Activated T-cell treated with anti-CD3 and anti-CD28 coated beads, Interleukin-2, amount 50 U/mL, for 48 hours (primary cell): Measurements from ENCODE around the gene AKR1B1.

Source experiments
- DNase-seq, 2 experiments: peaks; one replicate each; pipeline ENCODE4 v3.0.0-alpha.2; 2020

The AKR1B1 gene

DNA sequence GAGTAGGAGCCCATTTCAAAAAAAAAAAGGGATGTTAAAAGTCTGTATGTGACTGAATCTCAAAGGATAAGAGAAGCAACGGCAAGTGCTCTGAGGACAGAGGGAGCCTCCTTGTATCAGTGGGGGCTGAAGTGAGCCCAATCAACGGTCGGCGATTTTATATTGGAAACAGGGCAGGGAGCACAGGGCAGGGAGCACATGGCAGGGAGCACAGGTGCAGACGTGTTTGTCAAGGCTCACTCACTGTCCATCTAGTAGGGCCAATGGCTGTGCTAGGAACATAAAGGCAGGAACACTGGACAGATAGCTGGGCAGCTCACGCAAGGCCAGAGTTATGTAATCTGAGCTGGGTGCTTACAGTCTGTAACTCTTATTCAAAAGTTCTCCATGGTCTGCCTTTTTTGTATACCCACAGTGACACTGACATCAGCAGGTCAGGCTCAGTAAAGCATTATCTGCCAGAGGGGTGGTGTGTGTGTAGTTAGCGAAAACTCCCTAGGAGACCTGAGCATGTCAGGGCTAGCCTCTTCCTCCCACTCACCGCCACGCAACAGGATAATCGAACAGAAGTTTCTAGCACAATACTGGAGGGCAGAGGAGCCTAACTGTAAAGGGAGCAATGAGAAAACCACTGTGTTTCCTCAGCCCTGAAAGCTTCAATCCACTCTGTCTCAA lies 15.4 kb downstream of the AKR1B1 start:
- no peak for DNase-seq

DNA sequence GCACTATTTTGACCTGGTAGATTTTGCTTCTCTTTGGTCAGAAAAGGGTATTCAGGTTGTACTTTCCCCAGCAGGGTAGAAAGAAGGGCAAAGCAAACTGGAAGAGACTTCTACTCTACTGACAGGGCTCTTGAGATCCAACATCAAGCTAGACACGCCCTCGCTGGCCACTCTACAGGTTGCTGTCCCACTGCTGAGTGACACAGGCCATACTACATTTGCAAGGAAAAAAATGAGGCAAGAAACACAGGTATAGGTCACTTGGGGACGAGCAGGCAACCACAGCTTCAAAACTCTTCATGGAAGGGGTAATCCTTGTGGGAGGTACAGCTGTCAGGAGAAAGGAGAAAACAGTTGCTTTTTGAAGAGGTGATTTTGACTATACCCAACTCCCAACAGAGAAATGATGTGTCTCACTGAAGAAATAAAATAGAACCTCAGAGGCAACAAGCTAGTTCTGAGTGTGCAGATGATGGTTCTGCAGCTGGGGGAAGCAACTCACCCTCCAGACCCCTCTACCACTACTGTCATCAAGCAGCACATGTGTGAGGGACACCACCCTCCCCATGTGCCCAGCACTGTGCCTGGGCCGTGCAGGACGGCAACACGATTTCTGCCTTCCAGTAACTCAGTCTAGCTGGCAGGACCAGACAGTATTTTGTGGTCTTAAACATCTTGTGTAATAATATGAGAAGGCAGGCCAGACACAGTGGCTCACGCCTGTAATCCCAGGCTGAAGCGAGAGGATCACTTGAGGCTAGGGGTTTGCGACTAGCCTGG lies 16.3 kb downstream of the AKR1B1 start:
- DNase-seq = no peak

DNA sequence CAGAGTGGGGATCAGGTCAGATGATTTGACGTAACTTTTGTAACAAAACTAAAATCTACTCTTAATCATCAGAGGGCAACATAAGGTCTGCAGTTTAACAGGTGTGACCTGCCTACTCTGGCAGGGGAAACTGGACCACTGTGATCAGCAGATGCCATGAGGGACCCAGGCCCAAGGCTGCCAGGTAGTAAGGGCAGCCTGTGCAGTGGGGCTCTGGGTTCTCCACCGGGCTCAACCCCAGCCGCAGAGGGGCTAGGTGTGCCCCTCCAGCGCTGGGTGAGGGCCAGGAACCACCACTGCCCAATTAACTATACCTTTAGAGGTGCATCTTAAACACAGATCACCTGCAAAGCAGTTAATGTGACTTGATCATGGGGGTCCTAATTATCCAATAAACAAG lies 17.6 kb downstream of the AKR1B1 start:
- DNase-seq = no peak

DNA sequence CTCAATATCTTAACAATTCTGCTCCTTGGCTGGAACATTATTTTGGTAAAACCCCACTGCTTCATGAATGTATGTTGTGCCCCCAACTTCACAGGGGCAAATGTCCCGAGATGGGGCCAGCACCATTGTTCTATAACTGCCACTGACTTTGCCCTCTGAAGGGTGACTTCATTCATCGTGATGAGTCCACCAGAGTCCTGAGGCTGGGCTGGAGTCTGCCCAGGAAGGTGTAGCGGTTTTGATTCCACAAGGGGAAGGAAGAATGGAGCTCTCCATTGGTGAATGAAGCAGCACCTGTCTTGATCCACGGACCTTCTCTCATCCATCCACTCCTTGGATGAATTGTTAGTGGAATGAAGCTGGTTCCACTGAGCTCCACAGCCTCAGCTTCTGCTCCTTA lies 18.4 kb downstream of the AKR1B1 start:
- no peak for DNase-seq

DNA sequence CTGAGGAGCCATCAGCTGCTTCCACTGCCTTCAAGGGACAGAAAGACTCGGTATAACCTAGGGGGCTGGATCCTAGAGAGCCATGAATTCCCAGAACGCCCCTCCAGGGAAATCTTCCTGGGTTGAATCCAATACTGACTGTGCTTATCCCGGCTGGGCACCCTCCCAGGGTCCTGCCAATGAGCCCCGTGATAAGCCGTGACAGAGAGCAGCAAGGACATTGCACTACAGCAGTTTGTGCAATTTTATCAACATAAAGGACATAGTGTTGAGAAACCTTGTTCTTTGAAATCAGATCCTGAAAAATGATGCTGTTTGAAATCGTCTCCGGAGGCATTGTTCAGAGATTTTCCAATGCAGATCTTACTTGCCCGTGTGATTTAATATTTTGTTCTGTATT lies 18.8 kb downstream of the AKR1B1 start:
- no peak for DNase-seq

DNA sequence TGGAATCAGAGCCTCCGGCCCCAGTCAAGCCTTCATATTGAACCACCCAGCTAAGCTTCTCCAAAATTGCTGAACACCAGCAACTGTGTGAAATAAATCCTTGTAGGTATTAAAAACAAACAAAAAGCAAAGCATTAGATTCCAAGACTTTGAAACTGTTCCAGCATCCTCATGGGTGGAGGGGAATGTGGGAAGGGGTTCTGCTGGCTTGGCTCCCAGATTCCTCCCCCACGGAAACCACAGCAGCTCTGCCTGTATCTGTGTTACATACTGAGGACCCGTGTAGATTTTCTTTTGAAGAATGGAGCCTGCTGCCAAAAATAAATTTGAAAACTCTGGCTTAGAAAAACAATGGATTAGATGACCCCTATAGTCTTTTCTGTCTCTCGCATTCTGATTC lies 20.0 kb downstream of the AKR1B1 start:
- DNase-seq = no peak

DNA sequence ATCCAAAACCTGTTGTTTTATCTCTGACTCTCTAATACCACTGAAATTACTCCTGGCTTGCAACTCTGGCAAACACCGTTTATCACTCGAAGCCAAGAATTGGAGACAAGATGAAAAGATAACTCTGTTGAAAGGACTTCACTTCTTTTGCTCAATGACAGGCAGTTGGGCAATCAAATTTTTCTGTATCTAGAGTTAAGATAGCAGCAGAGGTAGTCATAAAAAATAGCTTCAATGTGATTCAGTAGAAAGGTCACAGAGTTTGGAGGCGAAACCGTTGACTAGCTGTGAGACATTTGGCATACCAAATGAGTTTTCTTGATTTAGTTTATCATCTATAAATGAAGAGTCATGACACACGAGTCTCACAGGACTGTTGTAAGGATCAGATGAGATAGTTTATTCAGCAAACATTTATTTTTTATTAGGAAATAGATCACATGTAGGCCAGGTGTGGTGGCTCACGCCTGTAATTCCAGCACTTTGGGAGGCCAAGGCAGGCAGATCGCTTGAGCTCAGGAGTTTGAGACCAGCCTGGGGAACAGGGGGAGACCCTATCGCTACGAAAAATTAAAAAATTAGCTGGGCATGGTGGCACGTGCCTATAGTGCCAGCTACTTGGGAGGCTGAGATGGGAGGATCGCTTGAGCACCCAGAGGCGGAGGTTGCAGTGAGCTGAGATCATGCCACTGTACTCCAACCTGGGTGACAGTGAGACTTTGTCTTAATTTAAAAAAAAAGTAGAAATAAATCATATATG lies 23.6 kb downstream of the AKR1B1 start:
- DNase-seq = no peak

DNA sequence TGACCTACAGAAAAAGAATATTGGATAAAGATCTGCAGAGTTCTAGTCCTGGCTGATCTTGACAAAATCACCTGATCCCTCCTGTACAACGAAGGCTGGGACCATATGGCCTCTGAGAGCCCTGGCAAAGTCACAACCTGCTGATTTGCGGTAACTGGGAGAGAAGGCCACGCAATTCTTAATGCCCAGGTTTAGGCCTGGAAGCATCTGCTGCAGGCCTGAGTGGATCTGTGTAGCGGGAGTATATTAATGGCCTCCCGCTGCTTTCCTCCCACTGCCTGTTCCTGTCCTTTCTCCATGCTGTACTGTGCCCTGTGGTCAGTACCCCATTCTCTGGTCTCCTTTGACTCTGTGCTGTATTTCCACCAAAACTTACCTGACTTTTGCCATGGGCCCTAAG lies 24.2 kb downstream of the AKR1B1 start:
- DNase-seq = no peak

DNA sequence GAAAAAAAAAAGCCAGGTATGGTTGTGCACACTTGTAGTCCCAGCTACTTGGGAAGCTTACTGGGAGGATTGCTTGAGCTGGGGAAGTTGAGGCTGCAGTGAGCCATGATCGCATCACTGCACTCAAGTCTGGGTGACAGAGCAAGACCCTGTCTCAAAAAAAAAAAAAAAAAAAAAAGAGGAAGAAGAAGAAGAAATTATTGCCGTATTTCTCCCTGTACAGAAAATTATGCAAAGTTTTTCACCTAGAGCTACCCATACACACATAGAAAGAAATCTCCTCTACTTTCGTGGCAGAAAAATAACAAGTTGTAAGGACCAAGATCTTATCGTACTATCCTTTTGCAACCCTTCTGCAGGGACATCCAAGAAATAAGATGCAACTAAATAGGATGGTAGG lies 25.5 kb downstream of the AKR1B1 start:
- no peak for DNase-seq

DNA sequence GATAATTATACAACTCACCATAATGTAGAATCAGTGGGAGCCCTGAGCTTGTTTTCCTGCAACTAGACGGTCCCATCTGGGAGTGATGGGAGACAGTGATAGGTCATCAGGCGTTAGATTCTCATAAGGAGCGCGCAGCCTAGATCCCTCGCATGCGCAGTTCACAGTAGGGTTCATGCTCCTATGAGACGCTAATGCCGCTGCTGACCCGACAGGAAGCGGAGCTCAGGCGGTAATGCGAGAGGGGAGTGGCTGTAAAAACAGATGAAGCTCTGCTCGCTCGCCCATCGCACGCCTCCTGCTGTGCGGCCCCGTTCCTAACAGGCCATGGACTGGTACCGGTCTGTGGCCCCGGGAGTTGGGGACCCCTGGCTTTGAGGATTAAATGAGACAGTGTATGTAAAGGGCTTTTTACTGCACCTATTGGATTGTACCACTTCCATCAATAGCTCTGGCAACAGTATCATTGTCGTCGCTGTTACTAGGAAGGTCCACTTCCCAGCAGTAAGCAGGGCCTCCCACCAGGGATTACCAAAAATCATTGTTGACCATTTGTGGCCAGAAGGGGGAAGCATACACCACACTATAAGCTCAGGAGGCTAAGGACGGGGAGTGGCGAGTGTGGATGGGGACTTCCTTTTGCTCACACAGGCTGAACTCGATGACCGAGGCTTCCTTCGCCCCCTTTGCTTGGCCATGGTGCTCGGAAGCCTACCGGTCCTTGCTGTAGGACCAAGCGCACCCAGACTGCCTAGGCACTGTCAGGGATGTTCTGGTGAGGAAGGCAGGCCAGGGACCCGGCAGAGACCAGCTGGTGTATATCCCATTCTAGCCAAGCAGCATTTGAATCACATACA lies 26.4 kb downstream of the AKR1B1 start:
- DNase-seq = peak; percentile 77 to 82

DNA sequence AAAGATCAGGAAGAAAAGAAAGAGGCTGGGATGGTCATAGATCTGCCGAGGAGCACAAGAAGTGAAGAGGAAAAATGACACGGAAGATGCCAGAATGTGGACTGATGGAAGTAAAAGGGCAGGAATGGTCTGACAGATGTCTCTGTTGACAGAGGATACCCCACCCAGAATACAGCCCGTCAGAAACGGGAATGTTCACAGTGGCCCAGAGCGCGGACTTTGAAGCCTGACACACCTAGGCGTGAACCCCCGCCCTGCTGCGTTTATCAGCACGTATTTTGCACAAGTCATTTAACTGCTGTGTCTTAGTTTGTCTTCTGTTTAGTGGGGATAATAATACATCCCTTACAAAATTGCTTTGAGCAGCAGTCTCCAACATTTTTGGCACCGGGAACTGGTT lies 27.1 kb downstream of the AKR1B1 start:
- no peak for DNase-seq

DNA sequence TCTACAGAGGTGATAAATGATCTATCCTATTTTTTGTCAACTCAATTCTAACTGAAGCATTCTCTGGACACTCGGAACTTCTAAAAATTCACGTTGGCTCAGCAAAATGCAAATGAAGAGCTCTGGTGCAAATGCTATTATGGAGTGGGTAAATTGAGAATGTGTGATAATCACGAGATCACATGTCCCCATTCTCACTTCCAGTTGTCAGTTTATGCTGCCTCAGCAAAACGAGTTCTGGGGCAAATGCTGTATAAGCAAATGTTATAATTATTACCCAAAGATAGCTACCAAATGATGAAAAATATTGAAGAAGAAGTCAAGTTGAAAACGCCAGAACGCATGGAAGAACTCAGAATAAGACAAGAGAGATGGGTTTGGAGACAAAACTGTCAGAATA lies 29.4 kb downstream of the AKR1B1 start:
- DNase-seq = no peak

DNA sequence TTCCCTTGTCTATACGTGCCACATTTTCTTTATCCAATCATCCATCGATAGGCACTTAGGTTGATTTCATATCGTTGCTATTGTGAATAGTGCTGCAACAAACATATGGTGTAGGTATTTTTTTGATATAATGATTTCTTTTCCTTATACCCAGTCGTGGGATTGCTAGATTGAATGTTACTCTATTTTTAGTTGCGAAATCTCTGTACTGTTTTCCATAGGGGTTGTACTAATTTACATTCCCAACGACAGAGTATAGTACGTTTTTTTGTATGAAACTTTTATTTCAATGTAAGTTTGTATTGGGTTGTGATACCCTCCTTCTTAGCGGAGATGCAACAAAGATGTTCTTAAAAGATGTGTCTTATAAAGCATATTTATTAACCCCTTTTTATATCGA lies 30.0 kb downstream of the AKR1B1 start:
- no peak for DNase-seq

DNA sequence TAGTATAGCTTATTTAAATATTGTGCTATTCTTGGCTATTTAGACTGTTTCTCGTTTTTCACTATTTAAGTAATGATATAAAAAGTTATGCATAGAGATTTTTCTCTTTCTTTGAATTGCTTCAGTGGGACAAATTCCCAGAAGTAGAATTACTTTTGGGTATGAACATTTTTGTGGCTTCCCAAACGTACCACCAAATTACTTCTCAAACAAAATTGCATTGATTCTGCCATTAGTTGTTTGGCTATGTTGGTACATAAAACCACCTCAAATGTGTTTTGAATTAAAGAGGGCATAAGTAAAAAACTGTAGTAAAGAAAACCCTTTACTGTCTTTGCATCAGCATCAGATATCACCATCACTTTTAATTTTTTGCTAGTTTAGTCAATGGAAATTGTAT lies 31.0 kb downstream of the AKR1B1 start:
- no peak for DNase-seq

DNA sequence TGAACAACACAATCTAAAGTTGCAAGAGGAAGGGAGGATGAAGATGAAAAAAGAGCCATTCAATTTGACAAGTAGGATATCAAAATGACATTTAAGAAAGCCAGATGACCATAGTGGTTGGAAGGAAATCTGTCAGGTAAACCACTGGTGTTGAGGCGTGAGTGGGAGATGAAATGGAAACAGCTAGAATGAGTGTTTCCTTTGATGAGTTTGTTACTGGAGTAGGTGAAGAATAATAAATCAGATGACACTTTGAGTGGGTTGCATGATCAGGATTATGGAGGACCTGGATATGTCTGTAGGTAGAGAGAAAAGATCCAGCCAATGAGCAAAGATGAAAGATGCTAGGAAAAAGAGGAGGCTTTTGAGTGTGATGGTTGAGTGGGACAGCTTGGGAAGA lies 33.1 kb downstream of the AKR1B1 start:
- DNase-seq = no peak

DNA sequence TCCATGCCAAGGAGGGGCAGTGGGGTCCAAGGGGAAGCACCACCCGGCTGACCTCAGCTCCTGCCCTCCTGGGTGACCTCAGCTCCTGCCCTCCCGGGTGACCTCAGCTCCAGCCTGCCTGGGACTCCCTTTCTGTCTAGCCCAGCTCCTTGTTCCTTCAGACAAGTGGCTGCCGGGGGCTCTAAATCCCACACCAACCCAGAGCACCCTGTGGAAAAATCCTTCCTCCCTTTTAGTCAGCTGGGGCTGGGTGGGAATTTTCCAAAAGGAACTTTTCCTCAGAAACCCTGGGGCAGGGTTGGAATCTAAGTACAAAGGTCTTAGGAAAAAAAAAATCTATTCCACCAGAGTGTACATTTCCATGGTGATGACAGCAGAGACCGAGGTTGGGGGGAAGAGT lies 36.3 kb downstream of the AKR1B1 start:
- no peak for DNase-seq

DNA sequence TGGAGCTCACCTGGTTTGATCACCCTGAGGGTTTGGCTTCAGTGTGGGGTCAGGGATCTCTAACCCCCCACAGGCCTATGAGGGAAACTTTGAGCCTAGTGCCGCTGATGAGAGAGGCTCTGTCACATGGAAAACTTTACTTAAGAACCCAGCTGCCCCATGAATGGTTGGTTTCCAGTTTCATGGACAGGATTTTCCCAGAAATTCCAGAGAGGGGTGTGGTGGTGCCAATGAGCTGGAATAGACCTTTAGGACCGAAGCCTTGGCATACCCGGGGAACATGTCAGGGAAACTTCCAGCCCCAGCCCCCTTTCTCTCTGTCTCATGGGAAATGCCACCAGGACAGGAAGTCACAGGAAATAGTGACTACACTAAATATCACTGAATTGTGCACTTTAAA lies 36.9 kb downstream of the AKR1B1 start:
- no peak for DNase-seq

DNA sequence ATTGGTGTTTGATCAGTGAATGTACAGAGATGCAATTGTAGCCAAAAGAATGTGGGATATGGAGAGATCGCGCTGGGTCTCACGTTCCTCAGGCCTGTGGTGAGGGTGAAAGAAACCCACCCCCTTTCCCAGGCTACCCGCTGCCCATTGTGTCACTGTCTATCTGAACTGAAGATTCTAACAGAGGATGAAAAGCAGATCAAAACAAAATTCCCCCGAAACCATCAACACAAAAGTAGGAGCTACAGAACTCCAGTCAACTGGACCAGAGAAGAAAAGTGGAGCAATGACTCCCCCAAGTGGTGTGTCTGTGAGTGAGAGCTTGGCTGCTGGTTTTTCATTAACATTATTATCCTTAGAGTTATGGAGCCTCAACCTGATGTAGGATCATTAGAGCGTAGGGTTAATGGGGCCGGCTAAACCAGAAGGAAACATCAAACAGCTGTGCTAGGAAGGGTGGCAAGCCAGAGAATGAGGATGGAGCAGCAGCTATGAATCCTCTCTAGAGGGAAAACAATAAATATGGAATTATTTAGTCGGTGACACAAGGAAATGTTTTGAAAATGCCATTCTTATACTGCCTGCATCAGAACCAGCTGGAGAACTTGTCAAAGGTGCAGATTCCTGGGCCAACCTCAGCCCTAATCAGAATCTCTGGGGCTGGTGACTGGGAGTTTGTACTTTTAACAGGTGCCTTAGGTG lies 38.3 kb downstream of the AKR1B1 start:
- DNase-seq = no peak

DNA sequence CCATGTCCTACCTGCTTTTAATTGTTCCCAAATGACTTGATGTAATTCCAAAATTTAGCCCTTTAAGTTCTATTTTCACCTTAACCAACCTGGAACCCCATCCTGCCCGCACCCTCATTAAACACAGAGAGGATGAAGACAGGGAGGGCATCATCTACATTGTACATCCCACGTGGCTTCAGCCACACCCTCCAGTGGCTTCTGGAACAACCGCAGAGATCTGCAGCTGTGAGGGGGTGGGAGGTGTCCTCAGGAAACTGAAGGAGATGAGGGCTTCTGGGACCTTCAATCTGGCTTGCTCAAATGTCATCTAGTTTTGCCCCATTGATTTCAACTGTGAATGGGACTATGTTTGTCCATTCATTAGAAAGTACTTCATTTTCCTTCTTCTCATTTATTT lies 39.0 kb downstream of the AKR1B1 start:
- DNase-seq = no peak

DNA sequence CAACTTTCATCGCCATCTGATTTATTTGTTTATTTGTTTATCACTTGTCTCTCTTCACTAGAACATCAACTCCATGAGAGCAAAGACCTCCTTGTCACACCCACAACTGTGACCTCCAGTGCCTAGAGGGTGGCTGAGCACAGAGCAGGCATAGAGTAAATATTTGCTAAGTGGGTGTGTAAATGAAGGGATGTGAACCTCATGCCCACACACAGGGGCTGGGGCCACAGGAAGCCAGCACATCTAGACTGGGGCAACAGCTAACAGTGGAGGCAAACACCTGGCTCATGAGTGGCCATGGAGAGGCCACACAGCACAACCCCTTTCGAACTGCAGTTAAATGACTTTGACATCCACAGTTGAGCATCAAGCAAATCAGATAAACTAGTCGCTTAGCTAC lies 39.8 kb downstream of the AKR1B1 start:
- no peak for DNase-seq

DNA sequence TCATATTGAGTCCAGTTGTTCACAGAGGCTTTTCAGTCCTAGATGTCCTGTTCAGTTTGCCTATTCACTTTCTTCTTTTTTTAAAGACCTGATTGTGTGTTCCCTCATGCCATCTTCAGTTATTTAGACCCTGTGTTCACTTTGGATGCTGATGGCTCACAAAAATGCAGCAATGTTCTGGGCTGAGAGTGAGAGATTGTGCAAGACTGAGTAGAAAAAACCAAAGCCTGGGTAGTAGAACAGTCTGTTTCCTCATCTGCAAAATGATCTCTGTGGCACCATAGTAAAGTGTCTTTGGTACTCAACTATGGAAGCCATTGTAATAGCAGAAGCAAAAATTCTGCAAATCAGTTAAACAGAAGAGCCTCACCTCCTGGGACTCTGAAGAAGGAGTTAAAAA lies 43.2 kb downstream of the AKR1B1 start:
- no peak for DNase-seq

DNA sequence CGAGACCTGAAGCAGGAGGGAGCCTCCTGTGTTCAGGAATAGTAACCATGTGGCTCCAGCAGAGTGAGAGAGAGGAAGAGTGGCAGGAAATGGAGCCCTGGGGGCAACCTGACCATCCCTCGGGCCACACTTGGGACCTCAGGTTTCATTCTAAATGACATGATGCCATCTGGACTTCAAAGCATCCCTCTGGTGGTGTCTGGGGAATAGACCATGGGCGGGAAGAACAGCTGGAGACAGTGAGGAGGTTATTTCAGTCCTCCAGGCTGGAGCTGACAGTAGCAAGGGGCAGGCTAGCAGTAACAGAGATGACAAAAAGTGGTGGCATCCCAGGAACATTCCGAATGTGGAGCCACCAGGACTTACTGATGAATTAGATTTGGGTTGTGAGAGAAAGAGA lies 44.8 kb downstream of the AKR1B1 start:
- no peak for DNase-seq

DNA sequence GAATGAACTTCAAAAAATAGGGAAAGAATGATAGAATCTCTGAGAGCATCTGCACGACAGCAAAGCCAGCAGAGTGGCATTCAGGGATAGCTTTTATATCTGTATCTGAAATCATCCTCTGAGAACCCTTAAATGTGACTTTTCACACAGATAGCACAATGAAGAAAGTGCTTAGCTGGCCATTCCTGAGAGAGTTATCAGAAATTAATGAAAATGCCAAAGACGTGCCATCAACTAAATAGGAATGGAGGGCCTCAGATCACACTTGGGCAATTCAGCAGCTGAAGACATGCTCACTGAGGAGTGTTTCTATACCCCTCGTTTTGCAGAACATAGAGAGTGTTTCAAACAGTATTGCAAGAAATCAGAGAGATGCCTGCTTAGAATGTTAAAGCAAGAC lies 51.6 kb downstream of the AKR1B1 start:
- DNase-seq = no peak
